ENCODE data around the gene WNK1.
"Not testable (repeated sequence)": the region's sequence is repeated elsewhere in the genome, so short reads cannot be mapped to it uniquely, and the experiment has no call there.

Gene WNK1

GRCh38 chr12:912466-913235 lies 160.3 kb downstream of the WNK1 start:
- no peak for DNase-seq (ENCODE audit: low spot score)

GRCh38 chr12:913919-914698 lies 161.7 kb downstream of the WNK1 start:
- no peak for DNase-seq (ENCODE audit: low spot score)

GRCh38 chr12:915090-915489 lies 162.7 kb downstream of the WNK1 start:
- no peak for DNase-seq (ENCODE audit: low spot score)

- no peak for DNase-seq (ENCODE audit: low spot score)
Observed at GRCh38 chr12:916240-916639, 163.9 kb downstream of the WNK1 start.

- no peak for DNase-seq (ENCODE audit: low spot score)
Observed at GRCh38 chr12:916712-917445, 164.5 kb downstream of the WNK1 start.

- no peak for DNase-seq (ENCODE audit: low spot score)
Observed at GRCh38 chr12:920676-921075, 168.3 kb downstream of the WNK1 start.

GRCh38 chr12:922285-922684 lies 169.9 kb downstream of the WNK1 start:
- no peak for DNase-seq (ENCODE audit: low spot score)

- DNase-seq (ENCODE audit: low spot score) = no peak
Observed at GRCh38 chr12:926641-927040, 174.3 kb downstream of the WNK1 start.

- DNase-seq (ENCODE audit: low spot score) = no peak
Observed at GRCh38 chr12:931060-931459, 178.7 kb downstream of the WNK1 start.

- no peak for DNase-seq (ENCODE audit: low spot score)
Observed at GRCh38 chr12:931591-931990, 179.2 kb downstream of the WNK1 start.

- DNase-seq (ENCODE audit: low spot score) = not testable (repeated sequence)
Observed at GRCh38 chr12:935891-936290, 183.5 kb downstream of the WNK1 start.

- DNase-seq (ENCODE audit: low spot score) = no peak
Observed at GRCh38 chr12:936377-937345, 184.3 kb downstream of the WNK1 start.

GRCh38 chr12:938810-939209 lies 186.4 kb downstream of the WNK1 start:
- DNase-seq (ENCODE audit: low spot score) = no peak

GRCh38 chr12:943051-943450 lies 190.7 kb downstream of the WNK1 start:
- DNase-seq (ENCODE audit: low spot score) = no peak

- DNase-seq (ENCODE audit: low spot score) = no peak
Observed at GRCh38 chr12:944211-944610, 191.8 kb downstream of the WNK1 start.

GRCh38 chr12:946212-946611 lies 193.8 kb downstream of the WNK1 start:
- no peak for DNase-seq (ENCODE audit: low spot score)

GRCh38 chr12:946631-947030 lies 194.3 kb downstream of the WNK1 start:
- DNase-seq (ENCODE audit: low spot score) = no peak

GRCh38 chr12:948238-948637 lies 195.9 kb downstream of the WNK1 start:
- no peak for DNase-seq (ENCODE audit: low spot score)

GRCh38 chr12:949453-950191 lies 197.2 kb downstream of the WNK1 start, which contains the start of gene RAD52:
RAD52 (minus strand) TSS chr12:949694; CDS start chr12:933058, 16,636 bp downstream.
- DNase-seq (ENCODE audit: low spot score) = peak; percentile 81

- DNase-seq (ENCODE audit: low spot score) = no peak
Observed at GRCh38 chr12:951176-951575, 198.8 kb downstream of the WNK1 start.

GRCh38 chr12:953776-954175 lies 201.4 kb downstream of the WNK1 start:
- no peak for DNase-seq (ENCODE audit: low spot score)
